Kidney (tissue), 14 donors: ENCODE results near the gene MAP2K6. TPM values are rescaled to one million over a fixed set of nuclear protein-coding genes. Genes with fewer than 3 reads are reported as not detected.

Experiments used
- DNase-seq, 5 donors: peaks; one replicate each; pipeline ENCODE4 v3.0.0-alpha.2; 2013 to 2020
- FAIRE-seq: peaks from 2 replicates; lab custom pipeline; 2012; peaks lifted over from hg19 to GRCh38; lab: Jason Lieb, UNC
- H3K27ac ChIP-seq, 2 donors: one replicate each; pipeline ENCODE4 v1.7.0; 2013; ENCODE audit warnings: low read depth in 2 of 2, low read length in 2 of 2, inconsistent platforms in 1 of 2
- H3K27me3 ChIP-seq: one replicate; pipeline ENCODE4 v1.7.1; 2013; ENCODE audit warnings: low read length, inconsistent platforms; ENCODE audit not compliant: control insufficient read depth, insufficient read depth
- H3K36me3 ChIP-seq, 3 donors: one replicate each; pipeline versions ENCODE4 v1.7.0 to v1.7.1; 2013; ENCODE audit warnings: low read length in 3 of 3, control low read depth in 1 of 3, inconsistent platforms in 1 of 3; ENCODE audit not compliant: insufficient read depth in 3 of 3, control insufficient read depth in 2 of 3
- H3K4me1 ChIP-seq, 3 donors: one replicate each; pipeline versions ENCODE4 v1.7.0 to v1.7.1; 2013; ENCODE audit warnings: low read length in 3 of 3, inconsistent platforms in 1 of 3, low read depth in 1 of 3; ENCODE audit not compliant: control insufficient read depth in 2 of 3, insufficient read depth in 2 of 3
- H3K4me3 ChIP-seq, 3 donors: one replicate each; pipeline versions ENCODE4 v1.7.0 to v1.8.1; 2013; ENCODE audit warnings: low read length in 3 of 3, control low read depth in 1 of 3, inconsistent platforms in 1 of 3
- H3K9ac ChIP-seq, 3 donors: one replicate each; pipeline versions ENCODE4 v1.7.0 to v1.7.1; 2013; ENCODE audit warnings: low read length in 3 of 3, control low read depth in 1 of 3, inconsistent platforms in 1 of 3
- H3K9me3 ChIP-seq, 3 donors: one replicate each; pipeline versions ENCODE4 v1.7.0 to v1.7.1; 2013; ENCODE audit warnings: low read length in 3 of 3, control low read depth in 1 of 3, inconsistent platforms in 1 of 3; ENCODE audit not compliant: control insufficient read depth in 2 of 3, insufficient read depth in 1 of 3
- CTCF ChIP-seq: IDR thresholded peaks from 3 replicates; pipeline ENCODE4 v1.5.1; 2012; ENCODE audit warnings: mild to moderate bottlenecking, moderate library complexity, borderline replicate concordance; ENCODE audit not compliant: insufficient read depth; ENCODE audit errors: extremely low read depth
- intact Hi-C: fragments of 100-400 bp; cut with DNase I; formaldehyde crosslinking; loops from one replicate; pipeline ENCODE4 v1.11.1; 2022
- polyA plus RNA-seq: library from polyadenylated mRNA; stranded (reverse); fragments of 350-450 nt; fragmentation: Illumina TruSeq; extraction: RNeasy Lipid Tissue Mini Kit (QIAGEN cat#74804); gene quantifications from one replicate; pipeline ENCODE4 v1.2.3, GENCODE V29; 2014; ENCODE audit warnings: low read depth, low replicate concordance; ENCODE audit not compliant: insufficient read depth
- total RNA-seq: library from RNA; stranded (reverse); fragmentation: NEBNext Ultra II Directional; extraction: Animal tissue kit (Norgen Biotek cat#: 25700); gene quantifications from one replicate; pipeline ENCODE4 v1.2.1, GENCODE V29; 2021
- donor health status: control.
- donor health status: control.
- donor health status: control.
- donor health status: control.
- donor health status: control.
- donor health status: DM: yes; HTN: yes; CAD: no.
- donor health status: Normal renal cell carcinoma (clear cell type).

The MAP2K6 gene
- total and polyA plus RNA-seq, 2 donors from 2014 or later, result 8.6 to 10.2 TPM

GRCh38 chr17:69577098-69577497 is 162.6 kb downstream of the MAP2K6 start:
- no peak for TF ChIP-seq CTCF
- intact Hi-C loops, result no loop called here

DNA sequence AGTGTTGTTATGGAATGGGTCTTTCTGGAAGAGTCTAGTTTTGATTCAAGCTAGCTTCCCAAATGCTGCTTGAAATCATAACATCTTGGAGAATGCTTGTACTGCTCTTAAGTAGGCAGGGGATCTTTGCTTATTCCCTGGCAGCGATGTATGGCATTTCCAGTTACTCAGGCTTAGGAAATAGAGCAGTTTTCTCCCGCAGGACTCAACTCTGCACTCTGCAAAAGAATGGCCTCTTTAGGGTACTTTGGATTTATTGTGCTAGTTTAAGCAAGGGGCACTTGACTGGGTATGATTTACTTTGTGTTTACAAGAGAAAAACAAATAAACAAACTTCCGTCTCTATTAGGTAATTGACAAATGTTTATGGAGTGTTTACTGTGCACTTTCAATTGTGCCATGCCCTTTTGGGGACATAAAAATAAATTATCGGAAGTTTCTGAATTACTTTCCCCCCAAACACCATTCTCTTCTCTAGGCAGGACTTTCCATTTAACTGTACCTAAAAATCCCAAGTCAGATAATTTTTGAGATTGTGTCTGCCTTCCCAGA is 164.0 kb downstream of the MAP2K6 start:
- Histone ChIP-seq H3K9ac (no peak overlapping the region), H3K4me3 (no peak overlapping the region), H3K27ac (no peak overlapping the region), H3K36me3 (no peaks in the 10 kb centered on the region), H3K27me3 (no peaks in the 10 kb centered on the region), H3K9me3 (no peaks in the 10 kb centered on the region), H3K4me1 (peaks cover 0 to 15% (median 0%) of the 10 kb centered on the region in 3 donors)
- intact Hi-C loops, result no loop called here
- TF ChIP-seq CTCF, result no peak
- FAIRE-seq, result no peak
- DNase-seq, result no peak

More at GRCh38 chr17:69577098-69577497, 162.6 kb downstream of the MAP2K6 start:
- H3K9me3 ChIP-seq, result no peaks in the 10 kb centered on the region
- H3K4me1 ChIP-seq, result peaks cover 0 to 15% (median 0%) of the 10 kb centered on the region in 3 donors
- H3K27me3 ChIP-seq, result no peaks in the 10 kb centered on the region
- H3K4me3 ChIP-seq, result no peak overlapping the region
- DNase-seq (no peak), FAIRE-seq (no peak)
- no peak overlapping the region for H3K27ac ChIP-seq
- H3K36me3 ChIP-seq, result no peaks in the 10 kb centered on the region
- H3K9ac ChIP-seq, result no peak overlapping the region

DNA sequence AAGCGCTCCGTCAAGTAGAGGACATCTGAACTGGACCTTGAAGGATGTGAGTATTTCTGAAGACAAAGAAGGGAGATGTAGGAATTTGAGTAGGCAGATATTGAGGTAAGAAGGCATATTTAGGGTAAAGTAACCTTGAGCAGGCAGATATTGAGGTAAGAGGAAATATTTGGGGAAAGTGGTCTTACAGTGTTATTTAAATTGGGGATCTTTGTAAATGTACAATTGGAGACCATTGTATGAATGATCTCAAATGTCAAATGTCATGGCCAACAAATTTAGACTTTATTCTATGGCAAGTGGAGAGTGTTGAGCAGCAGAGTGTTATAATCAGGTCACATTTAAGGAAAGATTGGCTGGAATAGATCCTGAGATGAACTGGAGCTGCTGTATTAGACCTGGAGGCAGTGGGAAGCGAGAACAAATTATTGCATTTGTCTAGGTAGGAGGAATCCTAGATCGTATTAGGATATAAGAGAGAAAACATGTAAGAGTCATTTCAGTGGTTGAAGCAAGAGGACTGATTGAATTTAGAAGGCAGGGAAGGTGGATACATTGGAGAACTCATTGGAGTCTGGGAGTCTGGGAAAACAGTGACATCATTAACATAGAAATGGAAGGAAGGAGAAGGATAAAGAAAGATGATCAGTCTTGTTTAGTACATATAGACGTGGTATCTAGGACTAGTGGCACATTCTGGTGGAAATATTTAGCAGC is 165.6 kb downstream of the MAP2K6 start:
- FAIRE-seq (no peak), DNase-seq (no peak)
- Histone ChIP-seq H3K27me3 (no peaks in the 10 kb centered on the region), H3K4me1 (peaks cover 0 to 8% (median 0%) of the 10 kb centered on the region in 3 donors), H3K9me3 (no peaks in the 10 kb centered on the region), H3K9ac (no peak overlapping the region), H3K36me3 (no peaks in the 10 kb centered on the region), H3K4me3 (no peak overlapping the region), H3K27ac (no peak overlapping the region)
- intact Hi-C loops, result no loop called here
- no peak for TF ChIP-seq CTCF
